ENCODE results near the gene KRTAP21-3.

GRCh38 chr21:30710499-30710898, 8.1 kb downstream of the KRTAP21-3 start:
- TF ChIP-seq EZH2 (IDR thresholded peaks at IDR 0.05) (no peak), POLR2AphosphoS5 (IDR thresholded peaks at IDR 0.05; ENCODE audit: borderline replicate concordance, low read depth, low read length) (no peak), FOXP2 (optimal IDR thresholded peaks at IDR 0.05; ENCODE audit: control extremely low read depth, extremely low read length, insufficient read depth) (no peak)
